Lower lobe of right lung (tissue), 2 donors: ENCODE measurements around the gene PDZRN4. TPM values are rescaled to one million over a fixed set of nuclear protein-coding genes. Genes with fewer than 3 reads are reported as not detected.
A peak's percentile ranks its signal among the peaks of the same experiment; 100 is the strongest.
"Not testable (repeated sequence)": the region's sequence is repeated elsewhere in the genome, so short reads cannot be mapped to it uniquely, and the experiment has no call there.

ENCODE experiments used
- ATAC-seq, 2 donors: fragments of 200-7000 bp; cut with Tn5 transposase; one replicate each; pipeline ENCODE4 v1.9.1; 2020 to 2022; ENCODE audit warnings: mild to moderate bottlenecking in 2 of 2, moderate library complexity in 2 of 2
- DNase-seq: peaks from one replicate; pipeline ENCODE4 v3.0.0-alpha.2; 2020
- H3K27ac ChIP-seq: fragments of 200-600 bp; one replicate; pipeline ENCODE4 v1.8.0; 2022
- H3K27me3 ChIP-seq: fragments of 200-600 bp; one replicate; pipeline ENCODE4 v1.8.0; 2022; ENCODE audit warnings: low read depth
- H3K36me3 ChIP-seq: fragments of 200-600 bp; one replicate; pipeline ENCODE4 v1.8.0; 2022; ENCODE audit warnings: mild to moderate bottlenecking
- H3K4me1 ChIP-seq: fragments of 200-600 bp; one replicate; pipeline ENCODE4 v1.8.0; 2022
- H3K4me3 ChIP-seq: fragments of 200-600 bp; one replicate; pipeline ENCODE4 v1.8.0; 2022; ENCODE audit warnings: mild to moderate bottlenecking
- H3K9me3 ChIP-seq: fragments of 200-600 bp; one replicate; pipeline ENCODE4 v1.8.0; 2022
- intact Hi-C: fragments of 100-400 bp; cut with DNase I; formaldehyde crosslinking; loops from one replicate; pipeline ENCODE4 v1.11.0; 2022
- total RNA-seq: library from RNA; stranded (reverse); fragmentation: NEBNext Ultra II Directional; extraction: Animal tissue kit (Norgen Biotek cat#: 25700); gene quantifications from one replicate; pipeline ENCODE4 v1.2.1, GENCODE V29; 2021
- TF ChIP-seq, protein P1 (sequence below): fragments of 200-600 bp; IDR thresholded peaks from one replicate; pipeline ENCODE4 v1.8.0; 2022; ENCODE audit warnings: antibody characterized with exemption, mild to moderate bottlenecking
- donor health status: DM: no; HTN: yes; CAD: no; lungs with severe emphysema.

The PDZRN4 gene
- total RNA-seq, 1 donor from 2014 or later = 1.6 TPM

DNA sequence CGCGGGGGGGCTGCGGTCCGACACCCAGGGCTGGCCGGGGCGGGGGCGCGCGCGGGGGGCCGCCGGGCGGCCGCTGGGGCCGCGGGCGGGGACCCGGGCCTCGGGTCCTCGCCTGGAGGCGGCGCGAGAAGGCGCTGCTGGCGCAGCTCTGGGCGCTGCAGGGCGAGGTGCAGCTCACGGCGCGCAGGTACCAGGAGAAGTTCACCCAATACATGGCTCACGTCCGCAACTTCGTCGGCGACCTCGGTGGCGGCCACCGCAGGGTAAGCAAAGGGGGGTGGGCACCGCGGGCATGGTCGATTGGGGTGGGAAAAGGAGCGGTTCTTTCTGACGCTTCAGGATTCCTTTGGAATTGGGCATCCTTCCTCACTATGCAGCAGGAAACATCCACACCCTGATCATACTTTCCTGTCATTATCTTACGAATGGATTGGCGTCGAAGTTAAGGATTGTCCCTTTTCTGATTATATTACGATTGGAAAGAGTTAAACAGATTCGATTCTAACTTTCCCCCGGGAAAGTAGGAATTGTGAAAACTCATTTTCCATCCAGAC is 798 bp downstream of the PDZRN4 start:
- H3K27ac ChIP-seq = no peak overlapping the region
- no peaks in the 10 kb centered on the region for H3K9me3 ChIP-seq
- no peaks in the 10 kb centered on the region for H3K36me3 ChIP-seq
- TF ChIP-seq, protein P1, sequence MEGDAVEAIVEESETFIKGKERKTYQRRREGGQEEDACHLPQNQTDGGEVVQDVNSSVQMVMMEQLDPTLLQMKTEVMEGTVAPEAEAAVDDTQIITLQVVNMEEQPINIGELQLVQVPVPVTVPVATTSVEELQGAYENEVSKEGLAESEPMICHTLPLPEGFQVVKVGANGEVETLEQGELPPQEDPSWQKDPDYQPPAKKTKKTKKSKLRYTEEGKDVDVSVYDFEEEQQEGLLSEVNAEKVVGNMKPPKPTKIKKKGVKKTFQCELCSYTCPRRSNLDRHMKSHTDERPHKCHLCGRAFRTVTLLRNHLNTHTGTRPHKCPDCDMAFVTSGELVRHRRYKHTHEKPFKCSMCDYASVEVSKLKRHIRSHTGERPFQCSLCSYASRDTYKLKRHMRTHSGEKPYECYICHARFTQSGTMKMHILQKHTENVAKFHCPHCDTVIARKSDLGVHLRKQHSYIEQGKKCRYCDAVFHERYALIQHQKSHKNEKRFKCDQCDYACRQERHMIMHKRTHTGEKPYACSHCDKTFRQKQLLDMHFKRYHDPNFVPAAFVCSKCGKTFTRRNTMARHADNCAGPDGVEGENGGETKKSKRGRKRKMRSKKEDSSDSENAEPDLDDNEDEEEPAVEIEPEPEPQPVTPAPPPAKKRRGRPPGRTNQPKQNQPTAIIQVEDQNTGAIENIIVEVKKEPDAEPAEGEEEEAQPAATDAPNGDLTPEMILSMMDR = no peak
- ATAC-seq (peak; percentile 9 to 28), DNase-seq (no peak)
- H3K27me3 ChIP-seq = peaks cover 37% of the 10 kb centered on the region
- intact Hi-C loops = no loop called here
- H3K4me3 ChIP-seq = peak overlapping the region; percentile 40
- H3K4me1 ChIP-seq = peaks cover 22% of the 10 kb centered on the region

GRCh38 chr12:41189395-41190251 is 1.5 kb downstream of the PDZRN4 start:
- H3K4me3 ChIP-seq = peak overlapping the region; percentile 40
- H3K27me3 ChIP-seq = peaks cover 37% of the 10 kb centered on the region
- no peaks in the 10 kb centered on the region for H3K9me3 ChIP-seq
- no peak for DNase-seq
- H3K36me3 ChIP-seq = no peaks in the 10 kb centered on the region
- H3K27ac ChIP-seq = no peak overlapping the region
- intact Hi-C loops = no loop called here
- peaks cover 22% of the 10 kb centered on the region for H3K4me1 ChIP-seq
- TF ChIP-seq, protein P1 = no peak
- ATAC-seq = peak in 1 of 2 donors; percentile 23

GRCh38 chr12:41190338-41190737 is 2.2 kb downstream of the PDZRN4 start:
- Histone ChIP-seq H3K9me3 (no peaks in the 10 kb centered on the region), H3K27ac (no peak overlapping the region), H3K27me3 (peaks cover 37% of the 10 kb centered on the region), H3K36me3 (no peaks in the 10 kb centered on the region), H3K4me1 (peaks cover 22% of the 10 kb centered on the region), H3K4me3 (peak overlapping the region; percentile 40)
- ATAC-seq (no peak), DNase-seq (no peak)
- TF ChIP-seq, protein P1 = peak; percentile 29
- intact Hi-C loops = no loop called here

DNA sequence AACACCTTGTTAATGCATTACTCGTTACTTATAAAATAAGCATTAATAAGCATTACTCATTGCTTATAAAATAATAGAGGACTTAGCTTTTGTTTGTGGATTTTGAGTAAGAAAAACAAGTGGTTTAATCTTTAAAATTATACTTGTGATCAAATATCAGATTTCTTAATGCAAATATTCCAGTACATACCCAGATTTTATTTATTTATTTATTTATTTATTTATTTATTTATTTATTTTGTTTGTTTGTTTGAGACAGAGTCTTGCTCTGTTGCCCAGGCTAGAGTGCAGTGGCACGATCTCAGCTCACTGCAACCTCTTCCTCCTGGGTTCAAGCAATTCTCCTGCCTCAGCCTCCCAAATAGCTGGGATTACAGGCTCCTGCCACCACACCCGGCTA is 3.4 kb downstream of the PDZRN4 start:
- H3K36me3 ChIP-seq, intact Hi-C loops, H3K4me3 ChIP-seq, ATAC-seq, H3K27ac ChIP-seq, DNase-seq, H3K9me3 ChIP-seq: not testable (repeated sequence)
- Histone ChIP-seq H3K4me1 (peaks cover 22% of the 10 kb centered on the region), H3K27me3 (peaks cover 37% of the 10 kb centered on the region)

- no peak for ATAC-seq
- DNase-seq = no peak
- peaks cover 22% of the 10 kb centered on the region for H3K27me3 ChIP-seq
- TF ChIP-seq, protein P1 = no peak
- H3K4me3 ChIP-seq = no peak overlapping the region
- H3K9me3 ChIP-seq = no peaks in the 10 kb centered on the region
- intact Hi-C loops = no loop called here
- no peak overlapping the region for H3K27ac ChIP-seq
- peaks cover 17% of the 10 kb centered on the region for H3K4me1 ChIP-seq
- H3K36me3 ChIP-seq = no peaks in the 10 kb centered on the region
Observed at GRCh38 chr12:41193311-41193710, 5.2 kb downstream of the PDZRN4 start.

DNA sequence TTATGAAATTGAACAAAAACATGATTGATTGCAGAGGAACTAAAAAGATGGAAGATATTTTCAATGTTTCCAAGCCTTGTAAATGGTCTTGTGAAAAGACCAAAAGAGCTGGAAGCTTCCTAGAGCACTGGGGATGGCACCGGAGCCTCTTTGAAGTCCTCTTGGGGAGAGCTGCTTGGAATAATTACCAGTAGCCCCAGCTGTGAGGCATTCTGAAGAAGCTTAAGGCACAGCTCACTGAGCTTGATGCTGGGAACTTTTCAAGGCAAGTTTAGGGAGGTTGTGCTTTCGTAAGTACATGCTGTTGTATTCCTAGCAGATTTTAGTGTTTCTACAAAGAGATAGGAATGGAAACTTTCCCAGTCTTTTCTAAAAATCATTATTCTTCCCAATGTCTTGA is 13.9 kb downstream of the PDZRN4 start:
- ATAC-seq (no peak), DNase-seq (no peak)
- Histone ChIP-seq H3K27ac (no peak overlapping the region), H3K4me1 (peaks cover 7% of the 10 kb centered on the region), H3K4me3 (no peak overlapping the region), H3K9me3 (no peaks in the 10 kb centered on the region), H3K36me3 (no peaks in the 10 kb centered on the region), H3K27me3 (no peaks in the 10 kb centered on the region)
- TF ChIP-seq, protein P1 = no peak
- intact Hi-C loops = no loop called here
